Fibroblast of skin of left quadriceps (primary cell): Measurements from ENCODE around the gene HNMT.
"Not testable (repeated sequence)": the region's sequence is repeated elsewhere in the genome, so short reads cannot be mapped to it uniquely, and the experiment has no call there.

Experiments
- DNase-seq, 2 experiments: peaks; one replicate each; pipeline ENCODE4 v3.0.0-alpha.2; 2013; ENCODE audit warnings: low read depth in 2 of 2

The HNMT gene

GRCh38 chr2:137975280-137976271 lies 11.3 kb downstream of the HNMT start:
- DNase-seq: no peak

GRCh38 chr2:137976274-137976673 lies 12.0 kb downstream of the HNMT start:
- DNase-seq: no peak

GRCh38 chr2:137977790-137978189 lies 13.5 kb downstream of the HNMT start:
- DNase-seq: no peak

- DNase-seq: no peak
Measured at GRCh38 chr2:137980459-137980858, 16.2 kb downstream of the HNMT start.

DNA sequence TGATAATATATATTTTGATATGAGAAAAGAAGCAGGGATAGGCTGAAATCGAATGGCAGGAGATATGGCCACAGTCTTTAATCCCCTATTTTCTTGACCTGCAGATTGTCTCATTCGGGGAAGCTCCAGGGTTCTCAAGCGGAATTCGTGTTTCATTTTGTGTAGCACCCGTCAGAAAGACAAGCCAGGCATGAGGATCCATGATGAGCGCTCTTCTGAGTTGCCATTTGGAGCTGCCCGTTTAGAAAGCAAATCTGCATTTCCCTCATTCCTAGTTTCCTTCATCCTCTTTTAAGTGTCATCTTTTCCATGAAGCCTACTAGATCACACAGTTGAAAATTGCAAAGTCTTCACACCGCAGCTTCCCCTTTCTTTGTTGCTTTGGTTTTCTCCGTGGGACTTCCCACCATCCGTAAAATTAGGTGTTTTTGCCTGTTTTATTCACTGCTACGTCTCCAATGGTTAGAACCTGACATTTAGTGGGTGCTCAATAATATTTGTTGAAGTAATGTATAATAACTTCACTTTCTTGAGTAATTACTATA lies 16.9 kb downstream of the HNMT start:
- no peak for DNase-seq

DNA sequence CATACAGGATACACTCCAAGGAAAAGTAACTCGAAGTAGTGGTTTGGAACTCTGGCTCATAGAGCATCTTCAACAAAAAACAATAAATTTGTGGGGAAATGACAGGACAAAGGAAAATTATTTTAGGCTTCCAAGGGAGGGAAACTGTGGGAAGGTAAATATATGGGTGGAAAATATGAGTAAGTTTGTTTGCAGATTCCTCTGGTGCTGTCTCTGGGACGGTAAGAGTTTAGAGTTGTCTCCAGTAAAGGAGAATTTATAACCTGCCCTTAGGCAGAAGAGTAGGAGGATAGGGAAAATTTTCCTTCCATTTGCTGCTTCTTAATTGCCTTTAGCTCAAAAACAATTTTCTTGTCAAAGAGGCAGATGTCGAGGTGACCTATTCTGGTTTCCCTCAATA lies 19.3 kb downstream of the HNMT start:
- no peak for DNase-seq

GRCh38 chr2:137986268-137986667 lies 22.0 kb downstream of the HNMT start:
- DNase-seq: no peak

- no peak for DNase-seq
Measured at GRCh38 chr2:137987011-137987410, 22.7 kb downstream of the HNMT start.

DNA sequence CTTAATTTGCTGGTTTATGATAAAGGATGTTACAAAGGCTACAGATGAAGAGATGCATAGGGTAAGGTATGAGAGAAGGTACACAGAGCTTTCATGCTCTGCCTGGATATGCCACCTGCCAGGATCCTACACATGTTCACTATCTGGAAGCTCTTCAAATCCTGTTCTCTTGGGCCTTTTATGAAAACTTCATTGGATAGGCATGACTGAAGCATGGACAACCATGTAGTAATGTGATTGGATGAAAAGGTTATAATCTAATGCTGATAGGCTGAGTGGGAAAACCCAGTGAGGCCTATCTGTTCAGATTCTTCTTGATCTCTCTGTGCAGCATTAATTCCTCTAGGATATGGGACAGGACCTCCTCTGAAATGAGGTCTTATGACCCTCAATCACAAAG lies 26.8 kb downstream of the HNMT start:
- no peak for DNase-seq

DNA sequence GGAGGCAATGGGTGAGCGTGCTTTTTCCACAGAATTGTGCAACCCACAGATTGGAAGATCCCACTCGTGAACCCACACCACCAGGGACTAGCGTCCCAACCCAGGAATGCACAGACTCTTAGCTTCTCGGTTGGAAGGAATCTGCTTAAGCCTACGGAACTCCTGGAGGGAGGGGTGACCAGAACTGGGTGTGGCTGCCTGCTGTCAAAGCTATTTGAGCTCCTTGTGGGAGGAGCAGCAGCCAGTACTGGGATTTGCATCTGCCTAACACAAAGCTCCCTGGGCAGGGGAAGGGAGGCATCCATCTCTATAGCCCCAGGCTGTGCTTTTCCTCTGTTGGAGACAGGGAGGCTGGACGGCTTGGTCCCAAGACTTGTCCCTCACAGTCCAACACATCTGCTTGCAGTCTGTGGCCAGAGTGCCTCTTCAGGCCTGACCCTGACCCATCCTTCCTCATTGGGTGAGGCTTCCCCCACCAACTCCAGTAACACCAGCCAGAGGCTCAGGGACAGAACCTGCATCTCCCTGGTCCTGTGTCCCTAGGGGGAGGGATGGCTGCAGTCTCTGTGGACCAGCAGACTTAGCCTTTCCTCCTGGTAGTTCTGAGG lies 27.9 kb downstream of the HNMT start:
- DNase-seq: no peak

GRCh38 chr2:137993715-137994476 lies 29.6 kb downstream of the HNMT start:
- DNase-seq: not testable (repeated sequence)

GRCh38 chr2:137995368-137995767 lies 31.1 kb downstream of the HNMT start:
- not testable (repeated sequence) for DNase-seq

DNA sequence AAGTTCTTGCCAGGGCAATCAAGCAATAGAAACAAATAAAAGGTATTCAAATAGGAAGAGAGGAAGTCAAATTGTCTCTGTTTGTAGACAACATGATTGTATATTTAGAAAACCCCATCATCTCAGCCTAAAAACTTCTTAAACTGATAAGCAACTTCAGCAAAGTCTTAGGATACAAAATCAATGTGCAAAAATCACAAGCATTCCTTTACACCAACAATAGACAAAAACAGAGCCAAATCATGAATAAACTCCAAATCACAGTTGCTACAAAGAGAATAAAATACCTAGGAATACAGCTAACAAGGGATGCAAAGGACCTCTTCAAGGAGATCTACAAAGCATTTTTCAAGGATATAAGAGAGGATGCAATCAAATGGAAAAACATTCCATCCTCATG lies 31.9 kb downstream of the HNMT start:
- DNase-seq: not testable (repeated sequence)

- no peak for DNase-seq
Measured at GRCh38 chr2:137997733-137998132, 33.5 kb downstream of the HNMT start.

- no peak for DNase-seq
Measured at GRCh38 chr2:137998503-137998902, 34.2 kb downstream of the HNMT start.

DNA sequence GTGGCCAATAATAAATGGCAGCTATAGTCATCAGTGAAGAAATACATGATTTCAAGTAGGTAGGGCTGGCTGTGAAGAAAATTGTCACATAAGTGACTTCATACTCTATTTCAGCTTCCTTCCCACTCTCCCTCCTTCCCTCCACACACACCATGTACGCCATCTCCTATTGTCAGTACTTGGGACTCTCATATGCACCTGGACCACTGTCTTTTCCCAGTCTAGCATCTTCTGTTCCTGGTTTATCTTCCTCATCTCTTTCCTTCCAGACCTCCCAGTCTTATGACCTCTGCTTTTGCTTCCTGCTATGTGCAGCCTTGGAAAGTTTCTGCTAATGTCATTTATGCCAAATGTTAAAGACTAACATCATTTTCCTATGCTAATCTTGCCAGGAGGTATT lies 35.0 kb downstream of the HNMT start:
- DNase-seq: no peak

DNA sequence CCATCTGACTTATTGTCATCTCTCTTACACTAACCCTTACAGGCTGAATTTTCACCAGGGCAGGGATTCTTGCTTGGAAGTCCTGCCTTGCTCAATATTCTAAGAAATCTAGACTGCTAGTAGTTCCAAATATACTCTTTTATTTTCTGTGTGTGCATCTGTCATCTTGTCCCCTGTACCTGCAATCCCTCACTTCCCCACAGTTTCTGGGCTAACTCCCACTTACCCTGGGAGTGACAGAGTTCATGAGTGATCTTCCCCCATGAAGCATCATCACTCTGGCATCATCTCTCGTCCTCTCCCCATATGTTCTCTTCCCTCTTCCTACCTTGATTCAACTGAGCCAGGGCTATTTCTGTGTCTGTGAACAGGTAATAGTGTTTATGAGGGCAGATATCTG lies 35.7 kb downstream of the HNMT start:
- no peak for DNase-seq

DNA sequence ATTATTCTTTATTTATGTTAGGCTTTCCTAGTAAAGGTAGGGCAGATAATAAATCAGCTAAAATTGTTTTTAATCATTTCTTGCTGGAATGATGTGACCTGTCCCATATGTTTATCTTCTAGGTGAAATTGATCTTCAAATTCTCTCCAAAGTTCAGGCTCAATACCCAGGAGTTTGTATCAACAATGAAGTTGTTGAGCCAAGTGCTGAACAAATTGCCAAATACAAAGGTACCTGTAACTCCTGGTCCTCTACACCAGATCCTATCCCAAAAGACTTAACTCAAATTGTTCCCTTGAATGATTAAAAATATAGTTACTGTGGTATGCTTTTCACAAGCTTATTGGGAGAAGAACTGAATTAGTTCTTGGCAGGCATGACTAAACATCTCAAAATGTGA lies 36.5 kb downstream of the HNMT start:
- DNase-seq: no peak

DNA sequence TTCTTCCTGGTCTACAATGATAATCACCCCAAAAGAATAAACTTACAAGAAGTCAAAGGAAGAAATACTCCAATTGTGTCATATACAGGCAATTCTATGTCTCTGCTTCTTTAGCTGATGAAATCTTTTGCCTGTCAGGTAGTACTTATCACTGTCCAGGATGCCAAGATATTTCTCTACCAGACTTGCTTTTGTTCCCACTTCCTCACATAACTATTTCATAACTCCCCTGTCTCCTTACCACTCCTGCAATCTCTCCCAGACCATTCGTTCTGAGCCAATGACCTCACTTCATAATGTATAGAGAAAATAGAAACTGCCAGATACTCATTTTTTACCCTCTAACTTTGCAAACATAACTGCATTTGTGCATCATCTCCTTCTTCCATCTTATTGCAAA lies 39.1 kb downstream of the HNMT start:
- DNase-seq: no peak

GRCh38 chr2:138007431-138007830 lies 43.2 kb downstream of the HNMT start:
- no peak for DNase-seq

- no peak for DNase-seq
Measured at GRCh38 chr2:138009622-138010021, 45.3 kb downstream of the HNMT start.

DNA sequence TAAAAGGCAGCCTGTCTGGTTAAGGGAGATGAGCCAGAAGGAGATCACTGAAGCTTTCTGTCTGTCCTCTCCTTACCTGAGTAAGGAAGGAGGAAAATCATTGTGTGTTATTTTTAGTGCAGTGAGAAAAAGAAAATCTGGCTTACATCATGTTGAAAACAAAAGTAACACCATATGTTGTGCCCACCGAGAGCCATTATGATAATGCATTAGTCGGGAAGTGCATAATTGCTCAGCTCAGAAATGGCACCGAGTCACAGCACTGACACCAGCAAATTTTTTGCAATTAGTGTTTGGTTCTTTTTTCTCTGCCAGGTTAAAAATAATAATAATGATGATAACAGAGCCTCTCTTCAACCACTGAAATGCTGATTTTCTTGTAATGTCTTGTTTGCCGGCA lies 46.6 kb downstream of the HNMT start:
- DNase-seq: no peak
